ENCODE measurements around the gene RAD9A. TPM values are rescaled to one million over a fixed set of nuclear protein-coding genes. Genes with fewer than 3 reads are reported as not detected.

Gene RAD9A
- total and polyA plus RNA-seq, 9 donors: 3.1 to 51.7 (median 20.3) TPM

GRCh38 chr11:67356387-67356863, 35.4 kb upstream of the RAD9A start:
- Histone ChIP-seq H3K9me3 (no peaks in the 10 kb centered on the region), H3K27me3 (no peaks in the 10 kb centered on the region), H3K36me3 (no peaks in the 10 kb centered on the region), H3K27ac (peak overlapping the region; percentile 96 to 98), H3K4me1 (ENCODE audit: insufficient read depth) (peaks cover 17% of the 10 kb centered on the region), H3K4me3 (no peak overlapping the region)
- TF ChIP-seq POLR2A (IDR thresholded peaks at IDR 0.05) (no peak), CTCF (IDR thresholded peaks at IDR 0.05) (no peak), EP300 (IDR thresholded peaks at IDR 0.05) (no peak)
- 50 to 65% (median 52%) methylated on average over 4 of the region's 4 CpGs for WGBS, 3 donors
- peak in 2 of 5 donors; percentile 28 to 35 for DNase-seq
- intact Hi-C loops (cut with DNase I): loop anchor here in 1 of 4 donors (2.0 to 5.0 kb wide), 2 partner anchors 26 to 146 kb away; no protein-coding TSS in a partner anchor

- no peaks in the 10 kb centered on the region for H3K36me3 ChIP-seq
- H3K9me3 ChIP-seq: no peaks in the 10 kb centered on the region
- H3K4me3 ChIP-seq: no peak overlapping the region
- DNase-seq: peak in 4 of 5 donors; percentile 72 to 79 (median 72)
- no peaks in the 10 kb centered on the region for H3K27me3 ChIP-seq
- TF ChIP-seq CTCF (IDR thresholded peaks at IDR 0.05): peak; percentile 88 to 95 (median 93)
- TF ChIP-seq EP300 (IDR thresholded peaks at IDR 0.05): no peak
- 23 to 27% (median 24%) methylated on average over 3 of the region's 3 CpGs for WGBS, 3 donors
- intact Hi-C loops (cut with DNase I): loop anchor here in 2 of 4 donors (1.0 to 5.0 kb wide), 3 partner anchors 25 to 145 kb away; no protein-coding TSS in a partner anchor
- H3K4me1 ChIP-seq (ENCODE audit: insufficient read depth): peaks cover 14% of the 10 kb centered on the region
- peak overlapping the region; percentile 96 to 98 for H3K27ac ChIP-seq
Observed at GRCh38 chr11:67356864-67357561, 34.8 kb upstream of the RAD9A start.

- intact Hi-C loops (cut with DNase I): loop anchor here in 2 of 4 donors (1.0 to 5.0 kb wide), 3 partner anchors 24 to 144 kb away; no protein-coding TSS in a partner anchor
- Histone ChIP-seq H3K27me3 (no peaks in the 10 kb centered on the region), H3K36me3 (no peaks in the 10 kb centered on the region), H3K4me1 (ENCODE audit: insufficient read depth) (peaks cover 13% of the 10 kb centered on the region), H3K4me3 (no peak overlapping the region), H3K9me3 (no peaks in the 10 kb centered on the region), H3K27ac (no peak overlapping the region)
- 80 to 82% (median 82%) methylated on average over 12 of the region's 12 CpGs for WGBS, 3 donors
- DNase-seq: peak in 1 of 5 donors; percentile 29
- TF ChIP-seq POLR2A (IDR thresholded peaks at IDR 0.05) (no peak), CTCF (IDR thresholded peaks at IDR 0.05) (no peak), EP300 (IDR thresholded peaks at IDR 0.05) (no peak)
Observed at GRCh38 chr11:67357831-67358670, 33.7 kb upstream of the RAD9A start.

GRCh38 chr11:67364169-67364568, 27.6 kb upstream of the RAD9A start:
- WGBS, 3 donors: 92 to 97% (median 97%) methylated on average over 3 of the region's 3 CpGs
- H3K4me1 ChIP-seq (ENCODE audit: insufficient read depth): peaks cover 13% of the 10 kb centered on the region
- DNase-seq: no peak

More at GRCh38 chr11:67364169-67364568, 27.6 kb upstream of the RAD9A start:
- no peaks in the 10 kb centered on the region for H3K36me3 ChIP-seq
- H3K27ac ChIP-seq: no peak overlapping the region
- H3K4me3 ChIP-seq: no peak overlapping the region
- no peaks in the 10 kb centered on the region for H3K27me3 ChIP-seq
- TF ChIP-seq POLR2A (IDR thresholded peaks at IDR 0.05) (no peak), CTCF (IDR thresholded peaks at IDR 0.05) (no peak), EP300 (IDR thresholded peaks at IDR 0.05) (no peak)
- H3K9me3 ChIP-seq: no peaks in the 10 kb centered on the region
- intact Hi-C loops (cut with DNase I): no loop called here

Measured in ovary (tissue), 9 donors.